K562 (cell line): Measurements from ENCODE around the gene TBX19. TPM values are rescaled to one million over a fixed set of nuclear protein-coding genes. Genes with fewer than 3 reads are reported as not detected.

Source experiments
- CREM ChIP-seq: IDR thresholded peaks from 2 replicates; pipeline ENCODE4 v1.6.1; 2014; ENCODE audit warnings: antibody characterized with exemption, low read depth
- GATA2 ChIP-seq: sonication (generic); formaldehyde crosslinking; IDR thresholded peaks from 2 replicates; pipeline ENCODE4 v1.4.0; 2020; ENCODE audit warnings: mild to moderate bottlenecking, missing genetic modification reagents
- HMG20B ChIP-seq: fragments of 250-450 bp; sonication (Bioruptor Pico); IDR thresholded peaks from 2 replicates; pipeline ENCODE4 v1.5.0; 2021; ENCODE audit warnings: mild to moderate bottlenecking
- KAT8 ChIP-seq: fragments of 450-650 bp; IDR thresholded peaks from 2 replicates; pipeline ENCODE4 v1.6.1; 2016; ENCODE audit warnings: low read depth, mild to moderate bottlenecking
- L3MBTL2 ChIP-seq: fragments of 450-650 bp; IDR thresholded peaks from 2 replicates; pipeline ENCODE4 v1.6.1; 2016; ENCODE audit warnings: mild to moderate bottlenecking, moderate library complexity
- MCM5 ChIP-seq: fragments of 450-650 bp; IDR thresholded peaks from 2 replicates; pipeline ENCODE4 v1.6.1; 2016; ENCODE audit warnings: low read depth
- NR2C2 ChIP-seq, 2 experiments: fragments of 200-800 bp in 1 of 2; sonication (Bioruptor generic) in 1 of 2; sonication (generic) in 1 of 2; formaldehyde crosslinking in 1 of 2; IDR thresholded peaks; 2 replicates each; pipeline versions ENCODE4 v1.6.1 to v1.8.0; 2016 to 2022; ENCODE audit warnings: mild to moderate bottlenecking in 1 of 2, missing compliant biosample characterization in 1 of 2, missing genetic modification characterization in 1 of 2, missing genetic modification reagents in 1 of 2
- NRF1 ChIP-seq, 2 experiments: fragments of 450-650 bp; IDR thresholded peaks in 1 of 2; conservative IDR thresholded peaks in 1 of 2; 2 replicates each; pipeline ENCODE4 v1.6.1; 2014; ENCODE audit warnings: mild to moderate bottlenecking in 2 of 2
- RHOXF2B ChIP-seq: fragments of 250-450 bp; sonication (Bioruptor Pico); conservative IDR thresholded peaks from 2 replicates; pipeline ENCODE4 v1.5.1; 2021
- TOE1 ChIP-seq, 2 experiments: fragments of 450-650 bp in 1 of 2; sonication (generic) in 1 of 2; formaldehyde crosslinking in 1 of 2; IDR thresholded peaks; 2 replicates each; pipeline versions ENCODE4 v1.7.1 to v1.8.0; 2016 to 2022; ENCODE audit warnings: borderline replicate concordance in 2 of 2, mild to moderate bottlenecking in 2 of 2, antibody characterized with exemption in 1 of 2, inconsistent platforms in 1 of 2, low read depth in 1 of 2, missing genetic modification reagents in 1 of 2, moderate library complexity in 1 of 2
- ZNF140 ChIP-seq: fragments of 250-450 bp; sonication (Bioruptor Pico); IDR thresholded peaks from 2 replicates; pipeline ENCODE4 v1.8.0; 2021; ENCODE audit warnings: moderate library complexity, mild to moderate bottlenecking, inconsistent platforms
- ZNF175 ChIP-seq: fragments of 200-800 bp; sonication (Bioruptor generic); IDR thresholded peaks from 2 replicates; pipeline ENCODE4 v1.6.1; 2016; ENCODE audit warnings: low read depth, mild to moderate bottlenecking, missing genetic modification characterization, missing compliant biosample characterization
- polyA plus RNA-seq, 8 experiments: library from polyadenylated mRNA; depleted of rRNA in 4 of 8; stranded (reverse) in 5 of 8; unstranded in 3 of 8; fragments of >200 nt; fragmentation: Nextera tagmentation in 2 of 8; fragmentation: Illumina TruSeq in 1 of 8; extraction: Ambion mirVana in 2 of 8; extraction: Trizol in 1 of 8; gene quantifications; 2 replicates each; pipeline versions ENCODE4 v1.2.1 to v1.2.3, GENCODE V29; 2011 to 2014; ENCODE audit warnings: inconsistent platforms in 1 of 8, missing spikeins in 1 of 8
- total RNA-seq, 7 experiments: library from RNA; depleted of rRNA in 6 of 7; stranded (reverse); fragments of >200 nt in 6 of 7; fragmentation: Illumina TruSeq in 2 of 7; extraction: Trizol in 2 of 7; gene quantifications; 2 replicates each; pipeline versions ENCODE4 v1.2.1 to v1.2.3, GENCODE V29; 2011 to 2021; ENCODE audit warnings: low replicate concordance in 1 of 7
- TF ChIP-seq, protein P1 (sequence below): fragments of 450-650 bp; IDR thresholded peaks from 2 replicates; pipeline ENCODE4 v1.6.1; 2016; ENCODE audit warnings: mild to moderate bottlenecking, moderate library complexity
- TF ChIP-seq, protein P2 (sequence below), 2 experiments: fragments of 450-650 bp; conservative IDR thresholded peaks; 2 replicates each; pipeline ENCODE4 v1.6.1; 2017; ENCODE audit warnings: mild to moderate bottlenecking in 2 of 2, moderate library complexity in 2 of 2

Gene TBX19
- total and polyA plus RNA-seq, 9 of the 15 experiments (the other 6 are each of a cell fraction or from before 2014, with no cell fraction given) = 0.32 to 3.1 (median 0.95) TPM

DNA sequence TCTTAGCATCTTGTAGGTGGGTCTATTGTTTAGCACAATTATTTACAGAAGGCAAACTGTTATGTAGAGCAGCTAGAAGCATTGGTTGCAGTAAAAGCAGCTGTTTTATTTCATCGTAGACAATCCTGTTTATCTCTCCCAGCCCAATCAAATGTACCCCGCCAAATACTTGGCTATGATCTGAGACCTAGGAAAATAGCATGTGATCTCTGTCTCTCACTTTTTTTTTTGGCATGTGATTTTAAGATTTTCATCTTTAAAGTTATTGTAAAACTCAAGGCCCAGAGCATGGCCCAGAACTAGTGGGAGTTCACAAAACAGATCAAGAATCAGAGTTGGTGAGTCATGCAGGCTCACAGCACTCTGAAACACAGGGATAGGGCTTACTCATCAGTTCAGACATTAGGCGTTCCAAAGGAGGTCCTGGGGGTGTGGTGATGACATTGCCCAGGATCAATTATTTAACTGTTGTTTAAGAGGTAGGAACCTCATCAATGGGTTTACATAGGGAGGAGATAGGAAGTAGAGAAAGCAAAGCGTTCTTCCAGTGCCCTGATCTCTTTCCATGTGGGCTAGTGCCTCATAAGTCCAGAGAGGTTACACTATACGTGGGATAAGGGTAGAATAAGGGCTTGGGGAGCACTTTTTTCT lies 40.2 kb downstream of the TBX19 start (continued):
- TF ChIP-seq, protein P1, sequence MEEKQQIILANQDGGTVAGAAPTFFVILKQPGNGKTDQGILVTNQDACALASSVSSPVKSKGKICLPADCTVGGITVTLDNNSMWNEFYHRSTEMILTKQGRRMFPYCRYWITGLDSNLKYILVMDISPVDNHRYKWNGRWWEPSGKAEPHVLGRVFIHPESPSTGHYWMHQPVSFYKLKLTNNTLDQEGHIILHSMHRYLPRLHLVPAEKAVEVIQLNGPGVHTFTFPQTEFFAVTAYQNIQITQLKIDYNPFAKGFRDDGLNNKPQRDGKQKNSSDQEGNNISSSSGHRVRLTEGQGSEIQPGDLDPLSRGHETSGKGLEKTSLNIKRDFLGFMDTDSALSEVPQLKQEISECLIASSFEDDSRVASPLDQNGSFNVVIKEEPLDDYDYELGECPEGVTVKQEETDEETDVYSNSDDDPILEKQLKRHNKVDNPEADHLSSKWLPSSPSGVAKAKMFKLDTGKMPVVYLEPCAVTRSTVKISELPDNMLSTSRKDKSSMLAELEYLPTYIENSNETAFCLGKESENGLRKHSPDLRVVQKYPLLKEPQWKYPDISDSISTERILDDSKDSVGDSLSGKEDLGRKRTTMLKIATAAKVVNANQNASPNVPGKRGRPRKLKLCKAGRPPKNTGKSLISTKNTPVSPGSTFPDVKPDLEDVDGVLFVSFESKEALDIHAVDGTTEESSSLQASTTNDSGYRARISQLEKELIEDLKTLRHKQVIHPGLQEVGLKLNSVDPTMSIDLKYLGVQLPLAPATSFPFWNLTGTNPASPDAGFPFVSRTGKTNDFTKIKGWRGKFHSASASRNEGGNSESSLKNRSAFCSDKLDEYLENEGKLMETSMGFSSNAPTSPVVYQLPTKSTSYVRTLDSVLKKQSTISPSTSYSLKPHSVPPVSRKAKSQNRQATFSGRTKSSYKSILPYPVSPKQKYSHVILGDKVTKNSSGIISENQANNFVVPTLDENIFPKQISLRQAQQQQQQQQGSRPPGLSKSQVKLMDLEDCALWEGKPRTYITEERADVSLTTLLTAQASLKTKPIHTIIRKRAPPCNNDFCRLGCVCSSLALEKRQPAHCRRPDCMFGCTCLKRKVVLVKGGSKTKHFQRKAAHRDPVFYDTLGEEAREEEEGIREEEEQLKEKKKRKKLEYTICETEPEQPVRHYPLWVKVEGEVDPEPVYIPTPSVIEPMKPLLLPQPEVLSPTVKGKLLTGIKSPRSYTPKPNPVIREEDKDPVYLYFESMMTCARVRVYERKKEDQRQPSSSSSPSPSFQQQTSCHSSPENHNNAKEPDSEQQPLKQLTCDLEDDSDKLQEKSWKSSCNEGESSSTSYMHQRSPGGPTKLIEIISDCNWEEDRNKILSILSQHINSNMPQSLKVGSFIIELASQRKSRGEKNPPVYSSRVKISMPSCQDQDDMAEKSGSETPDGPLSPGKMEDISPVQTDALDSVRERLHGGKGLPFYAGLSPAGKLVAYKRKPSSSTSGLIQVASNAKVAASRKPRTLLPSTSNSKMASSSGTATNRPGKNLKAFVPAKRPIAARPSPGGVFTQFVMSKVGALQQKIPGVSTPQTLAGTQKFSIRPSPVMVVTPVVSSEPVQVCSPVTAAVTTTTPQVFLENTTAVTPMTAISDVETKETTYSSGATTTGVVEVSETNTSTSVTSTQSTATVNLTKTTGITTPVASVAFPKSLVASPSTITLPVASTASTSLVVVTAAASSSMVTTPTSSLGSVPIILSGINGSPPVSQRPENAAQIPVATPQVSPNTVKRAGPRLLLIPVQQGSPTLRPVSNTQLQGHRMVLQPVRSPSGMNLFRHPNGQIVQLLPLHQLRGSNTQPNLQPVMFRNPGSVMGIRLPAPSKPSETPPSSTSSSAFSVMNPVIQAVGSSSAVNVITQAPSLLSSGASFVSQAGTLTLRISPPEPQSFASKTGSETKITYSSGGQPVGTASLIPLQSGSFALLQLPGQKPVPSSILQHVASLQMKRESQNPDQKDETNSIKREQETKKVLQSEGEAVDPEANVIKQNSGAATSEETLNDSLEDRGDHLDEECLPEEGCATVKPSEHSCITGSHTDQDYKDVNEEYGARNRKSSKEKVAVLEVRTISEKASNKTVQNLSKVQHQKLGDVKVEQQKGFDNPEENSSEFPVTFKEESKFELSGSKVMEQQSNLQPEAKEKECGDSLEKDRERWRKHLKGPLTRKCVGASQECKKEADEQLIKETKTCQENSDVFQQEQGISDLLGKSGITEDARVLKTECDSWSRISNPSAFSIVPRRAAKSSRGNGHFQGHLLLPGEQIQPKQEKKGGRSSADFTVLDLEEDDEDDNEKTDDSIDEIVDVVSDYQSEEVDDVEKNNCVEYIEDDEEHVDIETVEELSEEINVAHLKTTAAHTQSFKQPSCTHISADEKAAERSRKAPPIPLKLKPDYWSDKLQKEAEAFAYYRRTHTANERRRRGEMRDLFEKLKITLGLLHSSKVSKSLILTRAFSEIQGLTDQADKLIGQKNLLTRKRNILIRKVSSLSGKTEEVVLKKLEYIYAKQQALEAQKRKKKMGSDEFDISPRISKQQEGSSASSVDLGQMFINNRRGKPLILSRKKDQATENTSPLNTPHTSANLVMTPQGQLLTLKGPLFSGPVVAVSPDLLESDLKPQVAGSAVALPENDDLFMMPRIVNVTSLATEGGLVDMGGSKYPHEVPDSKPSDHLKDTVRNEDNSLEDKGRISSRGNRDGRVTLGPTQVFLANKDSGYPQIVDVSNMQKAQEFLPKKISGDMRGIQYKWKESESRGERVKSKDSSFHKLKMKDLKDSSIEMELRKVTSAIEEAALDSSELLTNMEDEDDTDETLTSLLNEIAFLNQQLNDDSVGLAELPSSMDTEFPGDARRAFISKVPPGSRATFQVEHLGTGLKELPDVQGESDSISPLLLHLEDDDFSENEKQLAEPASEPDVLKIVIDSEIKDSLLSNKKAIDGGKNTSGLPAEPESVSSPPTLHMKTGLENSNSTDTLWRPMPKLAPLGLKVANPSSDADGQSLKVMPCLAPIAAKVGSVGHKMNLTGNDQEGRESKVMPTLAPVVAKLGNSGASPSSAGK = 0 out of 2 replicates have a peak, but pooled peaks have one; percentile 4
- TF ChIP-seq CREM (peak; percentile 31; the same call in 1 of the 2 replicates), HMG20B (no peak), RHOXF2B (CRISPR knock-in tag) (no peak), KAT8 (no peak), GATA2 (CRISPR knock-in tag) (no peak), ZNF140 (0 out of 2 replicates have a peak, but pooled peaks have one; percentile 53), NR2C2 (CRISPR knock-in tag; IDR thresholded peaks at IDR 0.05) (no peak), NR2C2 (tag; IDR thresholded peaks at IDR 0.05) (0 out of 2 replicates have a peak, but pooled peaks have one; percentile 14), MCM5 (no peak), TOE1 (IDR thresholded peaks at IDR 0.05; ENCODE audit: borderline replicate concordance) (0 out of 2 replicates have a peak, but pooled peaks have one; percentile 36), TOE1 (CRISPR knock-in tag; IDR thresholded peaks at IDR 0.05; ENCODE audit: borderline replicate concordance, low read depth) (no peak), ZNF175 (peak; percentile 54; the same call in 1 of the 2 replicates), NRF1 (conservative IDR thresholded peaks at IDR 0.05 in 1 of 2, IDR thresholded peaks at IDR 0.05 in 1 of 2) (no peak), L3MBTL2 (peak; percentile 47; the same call in 1 of the 2 replicates)
- TF ChIP-seq, protein P2, sequence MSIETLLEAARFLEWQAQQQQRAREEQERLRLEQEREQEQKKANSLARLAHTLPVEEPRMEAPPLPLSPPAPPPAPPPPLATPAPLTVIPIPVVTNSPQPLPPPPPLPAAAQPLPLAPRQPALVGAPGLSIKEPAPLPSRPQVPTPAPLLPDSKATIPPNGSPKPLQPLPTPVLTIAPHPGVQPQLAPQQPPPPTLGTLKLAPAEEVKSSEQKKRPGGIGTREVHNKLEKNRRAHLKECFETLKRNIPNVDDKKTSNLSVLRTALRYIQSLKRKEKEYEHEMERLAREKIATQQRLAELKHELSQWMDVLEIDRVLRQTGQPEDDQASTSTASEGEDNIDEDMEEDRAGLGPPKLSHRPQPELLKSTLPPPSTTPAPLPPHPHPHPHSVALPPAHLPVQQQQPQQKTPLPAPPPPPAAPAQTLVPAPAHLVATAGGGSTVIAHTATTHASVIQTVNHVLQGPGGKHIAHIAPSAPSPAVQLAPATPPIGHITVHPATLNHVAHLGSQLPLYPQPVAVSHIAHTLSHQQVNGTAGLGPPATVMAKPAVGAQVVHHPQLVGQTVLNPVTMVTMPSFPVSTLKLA (conservative IDR thresholded peaks at IDR 0.05) = peak in 1 of 2 experiments; percentile 31; a peak in 2 of 4 replicates
